Measurements from ENCODE around the gene TRERF1. TPM values are rescaled to one million over a fixed set of nuclear protein-coding genes. Genes with fewer than 3 reads are reported as not detected.

Gene TRERF1
- total RNA-seq, 1 experiment from 2014 or later = 14.5 TPM

DNA sequence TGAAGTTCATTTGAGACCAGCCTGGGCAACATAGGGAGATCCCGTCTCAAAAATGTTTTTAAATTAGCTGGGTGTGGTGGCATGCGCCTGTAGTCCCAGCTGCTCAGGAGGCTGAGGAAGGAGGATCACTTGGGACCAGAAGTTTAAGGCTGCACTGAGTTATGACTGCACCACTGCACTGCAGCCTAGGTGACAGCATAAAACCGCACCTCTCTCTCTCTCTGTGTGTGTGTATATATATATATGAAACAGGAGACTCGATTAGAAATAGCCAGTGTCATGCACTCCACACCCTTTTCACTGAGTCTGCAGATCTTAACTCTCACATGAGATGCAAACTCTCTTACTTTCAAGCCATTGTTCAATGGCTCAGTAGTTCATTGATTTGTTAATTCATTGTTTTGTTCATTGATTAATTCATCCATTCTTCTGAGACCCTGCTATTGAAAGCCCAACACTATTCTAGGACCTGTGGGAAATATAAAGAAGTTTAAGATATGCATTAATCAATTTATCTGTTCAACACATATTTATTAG, 181.7 kb downstream of the TRERF1 start:
- no TSS peak for BruUV-seq (replicated peaks)
- Histone ChIP-seq H3K27ac (no peak overlapping the region), H3K27me3 (ENCODE audit: insufficient read depth, low read depth) (no peaks in the 10 kb centered on the region), H3K79me2 (ENCODE audit: low read depth) (no peaks in the 10 kb centered on the region), H2AFZ (no peak overlapping the region), H3K36me3 (ENCODE audit: low read depth) (no peaks in the 10 kb centered on the region), H3K4me2 (no peak overlapping the region), H3K9me2 (ENCODE audit: insufficient read depth) (no peaks in the 10 kb centered on the region), H4K20me1 (ENCODE audit: insufficient read depth) (no peaks in the 10 kb centered on the region), H3F3A (ENCODE audit: insufficient read depth, low read depth) (no peaks in the 10 kb centered on the region; the same call in 1 of the 2 replicates), H3K9me3 (ENCODE audit: insufficient read depth, low read depth) (no peaks in the 10 kb centered on the region), H3K4me3 (no peak overlapping the region), H3K4me1 (replicated peaks; ENCODE audit: insufficient read depth) (no peaks in the 10 kb centered on the region)
- intact Hi-C loops (cut with micrococcal nuclease; ENCODE audit: unreplicated experiment) = no loop called here
- POLR2A ChIA-PET (ENCODE audit: unreplicated experiment) = no interaction called here
- CTCF ChIA-PET = no interaction called here
- TF ChIP-seq CTCF (conservative IDR thresholded peaks at IDR 0.05) = no peak
- TF ChIP-seq EZH2 (IDR thresholded peaks at IDR 0.05; ENCODE audit: low read depth) = no peak
- no peak for DNase-seq

DNA sequence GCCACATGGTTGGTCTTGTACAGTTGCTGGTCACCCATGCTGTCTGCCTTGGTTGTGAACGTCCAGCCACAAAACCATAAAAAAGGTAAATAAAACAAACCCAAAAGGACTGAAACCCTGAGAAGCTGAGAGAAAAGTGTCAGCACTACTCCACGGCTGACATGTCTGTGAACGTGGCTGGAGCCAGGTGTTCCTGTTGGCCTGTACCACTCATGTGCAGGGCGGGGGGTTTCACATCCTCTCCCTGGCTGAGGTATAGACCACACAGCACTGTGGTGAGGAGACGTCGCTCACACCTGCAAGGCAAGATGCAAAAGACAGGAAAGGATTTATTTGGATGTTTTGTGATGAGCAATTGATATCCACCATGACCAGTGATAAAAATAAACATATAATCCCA, 182.2 kb downstream of the TRERF1 start:
- Histone ChIP-seq H4K20me1 (ENCODE audit: insufficient read depth) (no peaks in the 10 kb centered on the region), H3F3A (ENCODE audit: insufficient read depth, low read depth) (no peaks in the 10 kb centered on the region; the same call in 1 of the 2 replicates), H3K79me2 (ENCODE audit: low read depth) (no peaks in the 10 kb centered on the region), H3K27me3 (ENCODE audit: insufficient read depth, low read depth) (no peaks in the 10 kb centered on the region), H3K36me3 (ENCODE audit: low read depth) (0 out of 2 replicates have a peak, but pooled peaks cover under 1% of the 10 kb centered on the region), H3K9me2 (ENCODE audit: insufficient read depth) (no peaks in the 10 kb centered on the region), H3K4me3 (no peak overlapping the region), H3K27ac (no peak overlapping the region), H3K9me3 (ENCODE audit: insufficient read depth, low read depth) (no peaks in the 10 kb centered on the region), H3K4me2 (no peak overlapping the region), H3K4me1 (replicated peaks; ENCODE audit: insufficient read depth) (no peaks in the 10 kb centered on the region), H2AFZ (no peak overlapping the region)
- BruUV-seq (replicated peaks) = no TSS peak
- POLR2A ChIA-PET (ENCODE audit: unreplicated experiment) = no interaction called here
- TF ChIP-seq EZH2 (IDR thresholded peaks at IDR 0.05; ENCODE audit: low read depth) (no peak), CTCF (conservative IDR thresholded peaks at IDR 0.05) (no peak)
- intact Hi-C loops (cut with micrococcal nuclease; ENCODE audit: unreplicated experiment) = no loop called here
- no peak for DNase-seq
- CTCF ChIA-PET = no interaction called here

DNA sequence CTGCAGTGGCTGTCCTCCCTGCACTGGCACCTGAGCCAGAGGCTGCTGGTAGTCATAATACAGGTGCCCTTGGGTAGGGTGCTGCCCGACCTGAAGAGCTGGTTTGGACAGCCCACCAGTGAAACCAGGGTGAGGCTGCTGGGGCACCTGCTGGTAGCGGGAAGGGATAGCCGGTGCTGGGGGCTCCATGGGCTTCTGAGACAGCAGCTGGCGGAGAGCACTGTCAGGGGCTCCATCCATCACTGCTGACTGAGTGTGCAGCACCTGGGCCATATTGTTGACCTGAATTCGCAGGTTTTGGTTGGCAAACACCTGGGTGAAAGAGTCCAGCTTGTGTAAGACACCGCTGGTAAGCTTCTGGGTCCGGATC, 182.9 kb downstream of the TRERF1 start:
- H3K79me2 ChIP-seq (ENCODE audit: low read depth) = no peaks in the 10 kb centered on the region
- no peak for DNase-seq
- BruUV-seq (replicated peaks) = no TSS peak
- intact Hi-C loops (cut with micrococcal nuclease; ENCODE audit: unreplicated experiment) = no loop called here
- H4K20me1 ChIP-seq (ENCODE audit: insufficient read depth) = no peaks in the 10 kb centered on the region
- H3K27me3 ChIP-seq (ENCODE audit: insufficient read depth, low read depth) = no peaks in the 10 kb centered on the region
- ChIA-PET POLR2A (ENCODE audit: unreplicated experiment) (no interaction called here), CTCF (no interaction called here)
- 0 out of 2 replicates have a peak, but pooled peaks cover 6% of the 10 kb centered on the region for H3K36me3 ChIP-seq (ENCODE audit: low read depth)
- no peaks in the 10 kb centered on the region for H3K9me2 ChIP-seq (ENCODE audit: insufficient read depth)
- no peak overlapping the region for H3K27ac ChIP-seq
- no peaks in the 10 kb centered on the region; the same call in 1 of the 2 replicates for H3F3A ChIP-seq (ENCODE audit: insufficient read depth, low read depth)
- TF ChIP-seq EZH2 (IDR thresholded peaks at IDR 0.05; ENCODE audit: low read depth) (no peak), CTCF (conservative IDR thresholded peaks at IDR 0.05) (no peak)
- H3K4me3 ChIP-seq = no peak overlapping the region
- H2AFZ ChIP-seq = no peak overlapping the region
- no peaks in the 10 kb centered on the region for H3K9me3 ChIP-seq (ENCODE audit: insufficient read depth, low read depth)
- H3K4me2 ChIP-seq = no peak overlapping the region
- no peaks in the 10 kb centered on the region for H3K4me1 ChIP-seq (replicated peaks; ENCODE audit: insufficient read depth)
